HepG2 (cell line): ENCODE measurements around the gene VEGFB.
A peak's percentile ranks its signal among the peaks of the same experiment; 100 is the strongest.

Experiments used
- ARNTL ChIP-seq: sonication (generic); formaldehyde crosslinking; IDR thresholded peaks from 2 replicates; pipeline ENCODE4 v1.4.0; 2020; ENCODE audit warnings: mild to moderate bottlenecking, missing genetic modification reagents
- BHLHE40 ChIP-seq: IDR thresholded peaks from 2 replicates; pipeline ENCODE4 v1.6.1; 2011; ENCODE audit warnings: low read length, improper control_type of control experiment
- ESRRA ChIP-seq: sonication (generic); formaldehyde crosslinking; IDR thresholded peaks from 2 replicates; pipeline ENCODE4 v1.5.1; 2020; ENCODE audit warnings: mild to moderate bottlenecking, low read depth, missing genetic modification reagents
- POLR2AphosphoS5 ChIP-seq: IDR thresholded peaks from 2 replicates; pipeline ENCODE4 v1.6.1; 2012; ENCODE audit warnings: low read depth, low read length
- SMAD1 ChIP-seq: sonication (generic); formaldehyde crosslinking; IDR thresholded peaks from 2 replicates; pipeline ENCODE4 v1.4.0; 2020; ENCODE audit warnings: missing genetic modification reagents, low read depth, mild to moderate bottlenecking, borderline replicate concordance
- TCF12 ChIP-seq, 2 experiments: fragments of 450-650 bp in 1 of 2; sonication (generic) in 1 of 2; formaldehyde crosslinking in 1 of 2; IDR thresholded peaks; 2 replicates each; pipeline versions ENCODE4 v1.6.1 to v1.8.0; 2017 to 2022; ENCODE audit warnings: antibody characterized with exemption in 1 of 2, mild to moderate bottlenecking in 1 of 2, missing genetic modification reagents in 1 of 2, moderate library complexity in 1 of 2
- TRIM24 ChIP-seq: sonication (generic); formaldehyde crosslinking; IDR thresholded peaks from 2 replicates; pipeline ENCODE4 v1.8.0; 2022; ENCODE audit warnings: mild to moderate bottlenecking, missing genetic modification reagents
- USF2 ChIP-seq, 2 experiments: sonication (generic) in 1 of 2; formaldehyde crosslinking in 1 of 2; IDR thresholded peaks; 2 replicates each; pipeline versions ENCODE4 v1.5.1 to v1.6.1; 2011 to 2020; ENCODE audit warnings: borderline replicate concordance in 1 of 2, low read depth in 1 of 2, low read length in 1 of 2, mild to moderate bottlenecking in 1 of 2, missing genetic modification reagents in 1 of 2, moderate library complexity in 1 of 2
- ZKSCAN8 ChIP-seq: IDR thresholded peaks from 2 replicates; pipeline ENCODE4 v1.6.1; 2016; ENCODE audit warnings: borderline replicate concordance, missing genetic modification reagents, missing compliant biosample characterization
- ZNF383 ChIP-seq: sonication (generic); formaldehyde crosslinking; IDR thresholded peaks from 2 replicates; pipeline ENCODE4 v1.4.0; 2020; ENCODE audit warnings: missing genetic modification reagents, mild to moderate bottlenecking, borderline replicate concordance
- TF ChIP-seq, protein P1 (sequence below): IDR thresholded peaks from 2 replicates; pipeline ENCODE4 v1.6.1; 2016; ENCODE audit warnings: low read depth
- TF ChIP-seq, protein P2 (sequence below): sonication (generic); formaldehyde crosslinking; IDR thresholded peaks from 2 replicates; pipeline ENCODE4 v1.4.0; 2020; ENCODE audit warnings: low read depth, mild to moderate bottlenecking, missing genetic modification reagents

DNA sequence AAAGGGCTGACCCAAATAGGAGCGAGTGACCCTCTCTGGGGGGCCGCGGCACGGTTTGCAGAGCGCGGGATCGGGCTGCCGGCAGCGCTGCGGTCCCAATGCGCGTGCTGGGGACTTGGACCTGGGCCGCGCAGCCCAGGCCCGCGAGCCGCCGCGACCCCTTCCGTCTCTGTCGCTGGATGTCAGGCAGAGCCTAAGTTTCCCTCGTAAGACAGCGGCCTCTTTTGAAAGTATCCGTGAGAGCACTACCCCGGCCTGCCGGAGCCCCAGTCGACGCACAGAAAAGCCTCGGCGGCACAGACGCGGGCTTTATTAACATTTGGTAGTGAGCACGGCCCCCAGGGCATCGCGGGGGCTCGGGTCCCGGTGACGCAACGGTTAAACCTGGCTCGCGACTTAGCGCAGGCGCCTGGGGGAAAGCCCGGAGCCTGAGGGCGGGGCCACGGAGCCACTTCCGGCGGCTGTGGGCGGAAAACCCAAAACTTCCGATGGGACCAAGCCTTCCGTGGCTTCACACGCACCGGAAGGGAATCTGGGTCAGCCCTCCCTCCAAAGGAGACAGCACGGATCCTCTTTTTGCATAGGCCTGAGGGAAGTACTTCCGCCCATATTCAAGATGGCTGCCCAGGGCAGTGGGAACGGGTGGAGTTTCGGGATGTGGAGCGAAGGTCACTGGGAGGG lies 35.3 kb downstream of the VEGFB start:
- TF ChIP-seq TCF12 (IDR thresholded peaks at IDR 0.05) = no peak
- TF ChIP-seq TCF12 (CRISPR knock-in tag; IDR thresholded peaks at IDR 0.05) = no peak
- no peak for TF ChIP-seq ZNF383 (CRISPR knock-in tag)
- peak; percentile 57; the same call in 1 of the 2 replicates for TF ChIP-seq ESRRA (CRISPR knock-in tag)
- TF ChIP-seq, protein P1, sequence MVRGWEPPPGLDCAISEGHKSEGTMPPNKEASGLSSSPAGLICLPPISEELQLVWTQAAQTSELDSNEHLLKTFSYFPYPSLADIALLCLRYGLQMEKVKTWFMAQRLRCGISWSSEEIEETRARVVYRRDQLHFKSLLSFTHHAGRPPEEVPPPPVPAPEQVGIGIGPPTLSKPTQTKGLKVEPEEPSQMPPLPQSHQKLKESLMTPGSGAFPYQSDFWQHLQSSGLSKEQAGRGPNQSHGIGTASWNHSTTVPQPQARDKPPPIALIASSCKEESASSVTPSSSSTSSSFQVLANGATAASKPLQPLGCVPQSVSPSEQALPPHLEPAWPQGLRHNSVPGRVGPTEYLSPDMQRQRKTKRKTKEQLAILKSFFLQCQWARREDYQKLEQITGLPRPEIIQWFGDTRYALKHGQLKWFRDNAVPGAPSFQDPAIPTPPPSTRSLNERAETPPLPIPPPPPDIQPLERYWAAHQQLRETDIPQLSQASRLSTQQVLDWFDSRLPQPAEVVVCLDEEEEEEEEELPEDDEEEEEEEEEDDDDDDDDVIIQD (CRISPR knock-in tag) = peak; percentile 47; the same call in 1 of the 2 replicates
- no peak for TF ChIP-seq BHLHE40
- TF ChIP-seq ARNTL (CRISPR knock-in tag) = no peak
- no peak for TF ChIP-seq USF2 (IDR thresholded peaks at IDR 0.05; ENCODE audit: low read depth, low read length)
- peak; percentile 51; the same call in 1 of the 2 replicates for TF ChIP-seq USF2 (CRISPR knock-in tag; IDR thresholded peaks at IDR 0.05; ENCODE audit: borderline replicate concordance)
- TF ChIP-seq POLR2AphosphoS5 = no peak
- TF ChIP-seq, protein P2, sequence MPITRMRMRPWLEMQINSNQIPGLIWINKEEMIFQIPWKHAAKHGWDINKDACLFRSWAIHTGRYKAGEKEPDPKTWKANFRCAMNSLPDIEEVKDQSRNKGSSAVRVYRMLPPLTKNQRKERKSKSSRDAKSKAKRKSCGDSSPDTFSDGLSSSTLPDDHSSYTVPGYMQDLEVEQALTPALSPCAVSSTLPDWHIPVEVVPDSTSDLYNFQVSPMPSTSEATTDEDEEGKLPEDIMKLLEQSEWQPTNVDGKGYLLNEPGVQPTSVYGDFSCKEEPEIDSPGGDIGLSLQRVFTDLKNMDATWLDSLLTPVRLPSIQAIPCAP (CRISPR knock-in tag) = no peak
- TF ChIP-seq ZKSCAN8 (CRISPR knock-in tag) = no peak
- TF ChIP-seq TRIM24 (CRISPR knock-in tag) = no peak
- no peak for TF ChIP-seq SMAD1 (CRISPR knock-in tag)
